LoVo (cell line): ENCODE measurements around the gene PTGES2.
"Not testable (repeated sequence)": the region's sequence is repeated elsewhere in the genome, so short reads cannot be mapped to it uniquely, and the experiment has no call there.

ENCODE experiments used
- DNase-seq: peaks from one replicate; pipeline ENCODE4 v3.0.0-alpha.2; 2016; ENCODE audit warnings: low spot score

The PTGES2 gene

DNA sequence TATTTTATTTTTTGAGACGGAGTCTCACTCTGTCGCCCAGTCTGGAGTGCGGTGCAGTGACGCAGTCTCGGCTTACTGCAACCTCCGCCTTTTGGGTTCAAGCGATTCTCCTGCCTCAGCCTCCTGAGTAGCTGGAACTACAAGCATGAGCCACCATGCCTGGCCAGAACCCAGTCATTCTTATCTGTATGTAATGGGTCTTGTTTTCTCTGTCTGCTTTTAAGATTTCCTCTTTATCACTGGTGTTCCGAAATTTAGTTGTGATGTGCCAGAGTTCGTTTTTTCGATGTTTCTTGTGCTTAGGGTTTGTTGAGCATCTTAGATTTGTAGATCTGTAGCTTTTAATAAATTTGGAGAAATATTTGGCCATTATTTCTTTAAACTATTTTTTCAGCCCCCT, 40.3 kb downstream of the PTGES2 start:
- DNase-seq, result no peak

DNA sequence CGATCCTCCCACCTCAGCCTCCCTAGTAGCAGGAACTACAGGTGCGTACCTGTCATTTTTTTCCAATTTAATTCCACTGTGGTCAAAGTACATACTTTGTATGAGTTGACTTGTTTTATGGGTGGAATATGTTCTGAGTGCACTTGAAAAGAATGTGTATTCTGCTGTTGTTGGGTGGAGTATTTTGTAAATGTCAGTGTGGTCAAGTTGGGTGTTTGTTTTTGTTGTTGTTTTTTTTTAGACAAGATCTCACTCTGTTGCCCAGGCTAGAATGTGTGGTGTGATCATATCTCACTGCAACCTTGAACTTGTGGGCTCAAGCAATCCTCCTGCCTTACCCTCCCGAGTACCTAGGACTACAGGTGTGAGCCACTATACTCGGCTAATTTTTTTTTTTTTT, 41.6 kb downstream of the PTGES2 start:
- DNase-seq, result no peak

DNA sequence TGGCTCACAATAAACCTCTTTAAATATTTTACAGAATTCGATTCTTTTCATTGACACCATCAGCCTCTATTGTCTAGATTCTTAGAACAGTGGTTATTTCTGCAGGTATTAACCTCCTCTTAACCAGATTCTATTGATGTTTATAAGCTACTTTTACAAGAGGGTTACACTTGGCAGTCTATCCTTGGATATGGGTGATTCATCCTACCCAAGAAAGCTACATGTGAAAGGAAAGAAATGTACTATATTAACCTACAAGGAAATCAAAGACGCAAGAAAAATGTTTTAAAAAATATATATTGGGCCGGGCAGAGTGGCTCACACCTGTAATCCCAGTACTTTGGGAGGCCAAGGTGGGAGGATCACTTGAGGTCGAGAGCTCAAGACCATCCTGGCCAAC, 42.8 kb downstream of the PTGES2 start:
- DNase-seq, result no peak

DNA sequence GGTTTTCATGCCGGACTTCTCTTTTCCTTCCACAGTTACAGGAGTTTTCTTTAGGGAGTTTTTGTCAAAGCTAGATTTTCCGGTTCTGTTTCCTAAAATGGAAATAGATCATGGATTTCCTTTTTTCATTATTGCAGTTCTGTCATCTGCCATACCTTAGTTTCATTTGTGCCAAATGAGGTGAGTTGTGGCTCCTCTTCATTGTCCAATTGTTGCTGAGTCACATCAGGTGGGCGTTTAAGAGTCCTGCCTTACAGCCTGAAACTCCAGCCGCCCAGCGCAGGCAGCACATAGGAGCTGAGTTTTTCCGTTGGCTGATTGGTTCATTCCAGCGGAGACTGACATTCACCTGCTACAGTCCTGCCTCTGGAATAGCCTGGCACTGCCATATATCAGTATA, 45.4 kb downstream of the PTGES2 start:
- no peak for DNase-seq

DNA sequence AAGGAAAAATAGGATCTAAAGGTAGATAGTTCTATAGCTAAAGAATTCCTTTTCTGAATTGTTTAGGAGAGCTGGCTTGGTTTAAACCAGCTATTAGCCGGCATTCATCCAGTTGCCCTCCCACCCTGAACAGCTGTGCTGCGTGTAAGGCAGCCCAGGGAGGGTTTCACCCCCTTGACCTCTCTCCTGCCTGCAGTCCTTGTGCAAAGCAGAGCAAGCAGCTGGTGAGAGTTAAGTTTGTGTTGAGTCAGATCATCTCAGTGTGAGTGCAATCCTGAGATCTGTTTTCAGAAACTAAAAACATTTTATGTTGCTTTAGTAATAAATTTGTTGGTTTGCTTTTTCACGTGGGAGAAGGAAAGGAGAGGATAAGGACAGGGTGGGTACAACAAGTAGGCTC, 46.5 kb downstream of the PTGES2 start:
- DNase-seq, result no peak

DNA sequence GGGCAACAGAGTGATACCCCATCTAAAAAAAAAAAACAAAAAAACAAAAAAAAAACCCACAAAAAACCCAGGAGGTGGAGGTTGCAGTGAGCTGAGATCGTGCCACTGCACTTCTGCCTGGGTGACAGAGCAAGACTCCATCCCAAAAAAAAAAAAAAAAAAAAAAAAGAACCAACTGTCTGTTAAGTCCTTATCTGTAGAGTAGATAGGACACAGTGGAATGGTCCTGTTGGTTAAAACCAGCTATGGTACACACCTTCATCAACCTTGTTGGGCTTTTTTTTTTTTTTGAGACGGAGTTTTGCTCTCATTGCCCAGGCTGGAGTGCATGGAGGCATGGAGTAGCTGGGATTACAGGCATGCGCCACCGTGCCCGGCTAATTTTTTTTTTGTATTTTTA, 47.3 kb downstream of the PTGES2 start:
- DNase-seq, result no peak

DNA sequence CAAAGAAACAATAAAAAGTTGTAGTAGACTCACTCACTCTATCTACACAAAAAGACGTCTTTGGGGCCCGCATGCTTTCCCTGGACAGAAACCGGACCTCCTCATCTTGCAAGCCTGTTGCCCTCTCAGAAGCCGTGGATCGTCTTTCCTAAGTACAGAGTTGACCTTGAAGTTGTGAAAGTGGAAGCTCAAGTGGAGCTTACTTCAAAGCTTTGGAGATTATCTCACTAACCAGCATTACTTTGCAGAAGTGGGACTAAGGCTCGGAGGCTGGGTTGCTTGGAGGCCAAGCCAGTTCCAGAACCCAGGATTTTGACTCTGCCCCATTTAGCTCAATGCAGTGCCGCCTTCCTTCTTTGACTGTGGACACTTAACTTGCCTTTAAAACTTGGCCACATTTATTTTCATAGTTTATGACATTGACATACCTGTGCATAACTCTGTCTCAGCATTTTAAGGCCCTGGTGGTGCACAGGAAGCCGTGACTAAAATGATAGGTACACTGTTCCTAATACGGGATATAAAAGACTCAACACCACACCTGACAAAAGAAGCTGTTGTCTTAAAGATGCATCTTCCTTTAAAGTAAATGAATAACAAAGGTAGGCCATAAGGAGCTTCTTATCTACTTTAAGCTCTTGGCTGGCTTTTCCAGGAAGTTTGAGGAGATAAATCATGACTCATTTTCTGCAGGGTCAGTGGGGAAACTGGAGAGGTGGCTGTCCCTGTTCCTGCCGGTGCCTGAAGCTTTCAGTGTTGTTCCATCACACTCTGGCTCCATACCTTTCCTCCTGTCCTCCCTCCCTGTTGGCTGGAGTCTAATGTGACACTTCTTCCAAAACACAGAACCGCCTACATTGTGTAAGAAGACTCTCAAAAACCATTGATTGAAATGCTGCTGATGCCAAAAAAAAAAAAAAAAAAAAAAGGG, 48.8 kb downstream of the PTGES2 start:
- DNase-seq, result peak; percentile 90

DNA sequence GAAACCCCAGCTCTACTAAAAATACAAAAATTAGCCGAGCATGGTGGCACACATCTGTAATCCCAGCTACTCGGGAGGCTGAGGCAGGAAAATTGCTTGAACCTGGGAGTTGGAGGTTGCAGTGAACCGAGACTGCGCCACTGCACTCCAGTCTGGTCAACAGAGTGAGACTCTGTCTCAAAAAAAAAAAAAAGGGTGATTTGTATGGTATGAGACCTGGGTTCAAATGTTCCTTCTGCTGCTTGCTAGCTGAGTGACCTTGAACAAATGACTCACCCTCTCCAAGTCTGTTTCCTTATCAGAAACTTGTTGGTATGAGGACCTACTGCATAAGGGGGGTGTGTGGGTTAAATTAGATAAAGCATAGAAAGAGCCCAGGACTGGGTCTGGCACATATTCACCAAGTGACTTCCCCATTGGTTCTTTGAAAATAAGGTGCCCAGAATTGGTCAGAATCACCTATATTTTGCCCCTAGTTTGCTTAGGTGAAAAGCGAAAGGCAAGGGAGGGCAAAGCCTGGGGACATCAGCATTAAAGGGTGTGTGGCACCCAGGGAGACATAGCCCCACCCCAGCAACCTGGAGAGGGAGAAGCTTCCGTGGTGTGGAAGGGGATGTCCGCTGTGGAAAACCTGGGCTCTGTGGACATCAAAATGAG, 49.6 kb downstream of the PTGES2 start:
- peak; percentile 51 for DNase-seq

DNA sequence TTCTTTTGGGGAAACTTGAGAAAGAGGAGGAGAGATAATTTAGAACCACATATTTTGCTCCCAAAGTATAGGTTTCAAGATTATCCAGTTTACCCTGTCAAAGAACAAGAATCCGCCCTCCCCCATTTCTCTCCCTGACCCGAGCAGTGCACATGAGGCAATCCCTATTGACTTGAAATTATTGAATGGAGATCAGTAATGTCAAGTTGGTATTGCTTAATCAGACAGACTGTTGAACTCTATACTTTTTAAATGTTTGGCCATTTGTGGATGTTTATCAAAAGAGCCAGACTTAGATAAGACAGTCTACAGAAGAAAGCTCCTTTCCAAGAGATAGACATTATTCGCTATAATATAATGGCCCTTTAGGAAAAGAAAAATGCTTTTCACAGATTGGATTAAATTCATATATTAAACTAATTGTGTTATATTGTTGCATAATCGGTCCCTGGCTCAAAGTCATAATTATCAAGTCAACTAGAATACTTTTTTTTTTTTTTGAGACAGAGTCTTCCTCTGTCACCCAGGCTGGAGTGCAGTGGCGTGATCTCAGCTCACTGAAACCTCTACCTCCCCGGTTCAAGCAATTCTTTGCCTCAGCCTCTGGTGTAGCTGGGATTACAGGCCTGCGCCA, 54.2 kb downstream of the PTGES2 start:
- no peak for DNase-seq

DNA sequence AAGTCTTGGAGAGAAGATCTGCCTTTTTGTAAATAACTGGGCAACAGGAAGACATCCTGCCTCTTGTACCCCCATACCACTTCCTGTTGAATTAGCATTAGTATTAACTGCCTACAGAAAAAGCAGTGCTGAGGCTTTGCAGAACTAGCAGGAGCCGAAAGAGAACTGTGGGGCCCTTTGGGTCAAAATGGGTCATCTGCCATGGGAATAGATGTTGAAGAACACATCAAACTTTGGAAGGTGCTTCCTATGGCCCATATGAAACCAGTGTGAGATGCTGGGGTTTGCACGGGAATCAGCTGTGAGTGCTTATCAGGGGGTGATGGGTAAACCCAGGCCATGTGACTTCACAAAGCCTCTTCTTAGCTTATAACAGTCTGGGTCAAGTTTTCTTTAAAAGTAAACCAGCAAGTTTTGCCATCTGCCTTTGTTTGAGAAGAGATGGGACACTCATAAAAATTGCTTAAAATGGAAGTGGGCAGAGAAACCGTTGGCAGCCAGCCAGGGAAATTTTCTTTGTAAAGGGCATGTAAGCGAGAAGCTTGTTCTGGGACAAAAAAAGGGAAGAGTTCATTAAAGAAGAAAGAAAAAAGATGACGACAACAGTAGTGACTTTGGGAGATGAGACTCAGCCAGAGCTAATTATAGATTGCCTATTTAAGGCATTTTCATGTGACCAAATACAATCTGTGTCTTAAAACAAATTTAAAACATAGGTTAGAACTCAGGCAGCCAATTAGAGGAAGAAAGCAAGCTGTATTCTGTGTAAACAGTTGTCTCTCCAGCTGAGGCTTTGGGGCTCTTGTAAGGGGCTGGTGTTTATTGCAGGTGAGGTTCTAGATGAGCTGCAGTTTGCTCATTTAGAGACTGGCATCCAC, 55.1 kb downstream of the PTGES2 start:
- peak; percentile 71 for DNase-seq

DNA sequence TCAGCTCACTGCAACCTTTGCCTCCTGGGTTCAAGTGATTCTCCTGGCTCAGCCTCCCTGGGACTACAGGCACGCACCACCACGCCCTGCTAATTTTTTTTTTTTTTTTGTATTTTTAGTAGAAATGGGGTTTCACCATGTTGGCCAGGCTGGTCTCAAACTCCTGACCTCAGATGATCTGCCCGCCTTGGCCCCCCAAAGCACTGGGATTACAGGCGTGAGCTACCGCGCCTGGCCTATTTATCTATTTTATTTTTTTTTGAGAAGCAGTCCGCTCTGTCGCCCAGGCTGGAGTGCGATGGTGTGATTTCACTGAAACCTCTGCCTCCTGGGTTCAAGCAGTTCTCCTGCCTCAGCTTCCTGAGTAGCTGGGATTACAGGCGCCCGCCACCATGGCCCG, 56.1 kb downstream of the PTGES2 start:
- DNase-seq, result not testable (repeated sequence)

DNA sequence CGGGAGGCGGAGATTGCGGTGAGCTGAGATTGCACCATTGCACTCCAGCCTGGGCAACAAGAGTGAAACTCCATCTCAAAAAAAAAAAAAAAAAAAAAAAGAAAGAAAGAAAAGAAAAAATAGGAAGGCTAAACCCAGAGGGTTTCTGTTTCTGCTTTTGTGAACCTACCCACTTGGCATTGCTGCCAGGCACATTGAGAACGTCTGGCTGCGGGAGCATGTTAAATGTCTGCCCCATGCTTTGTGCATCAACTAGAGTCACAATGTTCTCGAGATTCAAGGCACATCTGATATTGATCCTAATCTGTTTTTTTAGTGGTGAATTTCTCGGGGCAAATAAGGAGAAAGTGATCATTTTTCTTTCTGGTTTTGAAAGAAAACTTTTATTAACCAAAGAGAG, 56.7 kb downstream of the PTGES2 start:
- DNase-seq, result no peak
